ENCODE results near the gene LAMTOR2.

- TF ChIP-seq CTCF (IDR thresholded peaks at IDR 0.05) (peak; percentile 85), POLR2AphosphoS5 (IDR thresholded peaks at IDR 0.05; ENCODE audit: low read depth, low read length) (no peak), REST (IDR thresholded peaks at IDR 0.05; ENCODE audit: insufficient read depth in 1 of 2, low read depth in 2 of 2, low read length in 1 of 2) (no peak; a peak in 1 of 4 replicates), TCF7L2 (IDR thresholded peaks at IDR 0.05; ENCODE audit: low read depth, low read length) (no peak), SIN3A (IDR thresholded peaks at IDR 0.05; ENCODE audit: borderline replicate concordance, insufficient read depth, low read depth, low read length) (peak; percentile 19; the same call in 1 of the 2 replicates)
These were observed 648 bp upstream of the LAMTOR2 start, which contains the start of gene UBQLN4 for GRCh38 chr1:156053768-156054499.
